T-helper 2 cell treated with Interferon-gamma antibody and Interleukin-4, amounts not matched to agents 100 ng/mL and 5 ng/mL, for 36 hours (primary cell): Measurements from ENCODE around the gene ITGAD. TPM values are rescaled to one million over a fixed set of nuclear protein-coding genes. Genes with fewer than 3 reads are reported as not detected.

ENCODE experiments used
- intact Hi-C: fragments of 100-400 bp; cut with micrococcal nuclease; formaldehyde crosslinking; loops from one replicate; pipeline ENCODE4 v1.15.1; 2023
- total RNA-seq: library from RNA; stranded (reverse); gene quantifications from 2 replicates; pipeline ENCODE4 v1.2.3, GENCODE V29; 2022

Gene ITGAD
- 0.27 TPM in 1 of 2 replicates, not detected in the other for total RNA-seq

GRCh38 chr16:31393056-31393455, at the start of gene ITGAD:
TSS of gene ITGAD (plus strand) at chr16:31393335. CDS start at chr16:31393361, 26 bp downstream.
- intact Hi-C loops, result no loop called here

GRCh38 chr16:31344712-31345111, 48.4 kb upstream of the ITGAD start:
- intact Hi-C loops, result no loop called here

GRCh38 chr16:31347445-31347844, 45.7 kb upstream of the ITGAD start:
- intact Hi-C loops, result no loop called here

DNA sequence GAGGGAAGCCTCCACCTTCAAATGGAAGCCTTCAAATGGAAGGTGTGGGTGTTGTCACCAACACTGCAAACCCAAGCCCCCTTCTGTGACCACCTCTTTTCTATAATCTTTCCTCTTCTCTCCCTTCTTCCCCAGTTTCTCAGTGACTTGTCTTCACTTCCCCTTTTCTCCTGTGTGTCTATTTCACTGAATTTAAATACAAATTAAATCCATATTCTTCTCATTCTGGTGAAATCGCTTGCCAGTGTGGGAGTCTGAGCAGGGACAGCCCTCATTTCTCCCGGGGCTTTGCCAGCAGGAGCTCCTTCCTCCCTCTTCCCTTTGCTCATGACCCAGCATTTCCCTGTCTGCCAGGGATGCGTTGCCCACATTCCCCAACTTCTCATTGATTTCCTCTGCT, 44.6 kb upstream of the ITGAD start:
- intact Hi-C loops, result no loop called here

GRCh38 chr16:31350275-31351005, 42.7 kb upstream of the ITGAD start:
- intact Hi-C loops, result loop anchor here (5.0 kb wide), 1 partner anchor 168 kb away; the partner anchor contains the start of gene FUS

DNA sequence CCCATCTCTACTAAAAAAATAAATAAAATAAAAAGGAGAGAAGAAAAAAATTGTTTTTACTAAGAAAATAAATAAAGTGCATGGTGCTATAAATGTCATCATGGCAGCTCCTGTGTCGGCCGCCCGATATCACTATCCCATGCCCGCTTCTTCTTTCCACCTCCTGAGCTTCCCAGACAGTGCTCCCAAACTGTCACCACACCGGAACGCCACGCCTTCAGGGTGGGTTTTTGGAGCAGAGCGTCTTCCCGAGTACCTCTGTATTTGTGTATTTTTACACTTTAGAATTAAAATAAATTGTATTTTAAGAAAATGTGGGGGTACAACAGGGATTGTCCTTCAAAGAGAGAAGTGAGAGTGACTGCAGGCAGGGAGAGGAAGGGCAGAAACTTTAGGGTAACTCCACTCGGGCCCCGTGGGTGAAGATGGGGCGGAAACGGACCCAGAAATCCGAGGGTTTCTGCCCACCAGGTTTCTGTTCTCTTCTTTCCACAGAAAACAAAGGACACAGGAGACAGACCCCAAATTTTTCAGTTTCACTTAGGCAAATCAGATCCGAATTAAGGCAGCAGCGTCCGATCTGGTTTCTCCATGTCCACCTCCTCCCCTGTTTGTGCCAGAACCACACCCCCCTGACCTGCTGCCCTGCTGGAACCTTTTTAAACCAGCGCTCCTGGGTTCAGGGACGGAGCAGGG, 41.7 kb upstream of the ITGAD start:
- intact Hi-C loops, result loop anchor here (5.0 kb wide), 1 partner anchor 169 kb away; the partner anchor contains the start of gene FUS

- intact Hi-C loops, result loop anchor here (5.0 kb wide), 1 partner anchor 170 kb away; the partner anchor contains the start of gene FUS
Observed at GRCh38 chr16:31351942-31352325, 41.2 kb upstream of the ITGAD start.

- intact Hi-C loops, result loop anchor here (5.0 kb wide), 1 partner anchor 170 kb away; the partner anchor contains the start of gene FUS
Observed at GRCh38 chr16:31352376-31353115, 40.6 kb upstream of the ITGAD start.

- intact Hi-C loops, result loop anchor here (2.0 to 5.0 kb wide), 3 partner anchors 66 to 172 kb away; partner anchors contain the start of genes FUS and PYCARD
Observed at GRCh38 chr16:31354394-31355291, 38.5 kb upstream of the ITGAD start, which contains the start of gene ITGAX. TSS of gene ITGAX (plus strand) at chr16:31355176. CDS start at chr16:31355255, 79 bp downstream.

GRCh38 chr16:31355431-31356100, 37.6 kb upstream of the ITGAD start:
- intact Hi-C loops, result loop anchor here (2.0 to 5.0 kb wide), 2 partner anchors 65 to 153 kb away; partner anchors contain the start of gene PYCARD

DNA sequence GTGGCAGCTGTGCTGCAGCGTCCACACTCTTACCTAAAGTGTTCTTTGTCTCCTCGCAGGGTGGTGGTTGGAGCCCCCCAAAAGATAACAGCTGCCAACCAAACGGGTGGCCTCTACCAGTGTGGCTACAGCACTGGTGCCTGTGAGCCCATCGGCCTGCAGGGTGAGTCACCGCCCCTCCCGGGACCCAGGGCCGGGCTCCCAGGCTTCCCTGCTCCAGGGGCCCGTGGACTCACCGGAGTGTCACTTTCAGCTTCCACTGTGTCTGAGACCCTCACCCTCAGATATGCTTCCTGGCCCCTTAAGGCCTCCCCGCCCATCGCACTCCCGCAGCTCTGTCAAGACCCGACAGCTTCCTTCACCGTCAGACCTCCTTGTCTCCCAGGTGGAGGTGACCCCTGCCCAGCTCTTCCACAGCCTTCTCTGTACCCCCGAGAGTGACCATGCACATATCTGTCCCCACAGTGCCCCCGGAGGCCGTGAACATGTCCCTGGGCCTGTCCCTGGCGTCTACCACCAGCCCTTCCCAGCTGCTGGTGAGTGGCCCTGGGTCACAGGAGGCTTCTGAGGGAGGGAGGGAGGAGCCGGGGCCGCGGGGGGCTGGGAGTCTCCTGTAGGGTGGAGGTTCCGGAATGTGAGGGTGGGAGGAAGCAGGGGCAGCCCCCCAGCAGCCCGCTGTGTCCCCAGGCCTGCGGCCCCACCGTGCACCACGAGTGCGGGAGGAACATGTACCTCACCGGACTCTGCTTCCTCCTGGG, 36.4 kb upstream of the ITGAD start:
- intact Hi-C loops, result loop anchor here (5.0 kb wide), 1 partner anchor 154 kb away; the partner anchor contains the start of gene PYCARD

GRCh38 chr16:31357324-31358109, 35.6 kb upstream of the ITGAD start:
- intact Hi-C loops, result loop anchor here (5.0 kb wide), 1 partner anchor 155 kb away; the partner anchor contains the start of gene PYCARD

GRCh38 chr16:31360251-31360650, 32.9 kb upstream of the ITGAD start:
- intact Hi-C loops, result no loop called here

- intact Hi-C loops, result no loop called here
Observed at GRCh38 chr16:31361201-31362110, 31.7 kb upstream of the ITGAD start.

- intact Hi-C loops, result no loop called here
Observed at GRCh38 chr16:31362476-31363405, 30.4 kb upstream of the ITGAD start.

DNA sequence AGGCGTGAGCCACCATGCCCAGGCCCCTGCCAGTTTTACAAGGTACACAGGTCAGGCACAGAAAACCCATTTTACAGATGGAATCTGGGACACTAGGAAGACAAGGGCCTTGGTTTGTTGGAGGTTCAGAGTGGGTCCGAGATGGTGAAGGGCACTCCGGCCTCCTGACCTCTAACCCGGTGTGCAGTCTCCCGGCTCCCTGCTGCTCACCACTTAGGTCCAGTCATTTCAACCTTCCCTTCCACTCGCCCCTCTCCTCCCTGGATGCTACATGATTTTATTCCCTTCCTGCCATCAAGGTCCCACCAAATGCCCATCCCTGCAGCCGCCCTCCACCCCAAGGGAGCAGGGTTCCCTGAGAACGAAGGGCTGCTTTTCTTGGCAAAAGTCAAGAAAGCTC, 29.4 kb upstream of the ITGAD start:
- intact Hi-C loops, result no loop called here
